GM11168 (cell line): ENCODE measurements around the gene PAPOLA.

ENCODE experiments used
- in situ Hi-C: fragments of 300-500 bp; cut with MboI; formaldehyde crosslinking; loops from one replicate; pipeline ENCODE4 v1.12.0; 2022; ENCODE audit warnings: low sequenced_read_pairs; ENCODE audit not compliant: unreplicated experiment

PAPOLA gene

GRCh38 chr14:96554315-96554910, 52.2 kb downstream of the PAPOLA start:
- in situ Hi-C loops, result no loop called here

GRCh38 chr14:96559571-96559970, 57.4 kb downstream of the PAPOLA start:
- in situ Hi-C loops, result no loop called here

- in situ Hi-C loops, result no loop called here
Observed at GRCh38 chr14:96564389-96564788, 62.2 kb downstream of the PAPOLA start.

- in situ Hi-C loops, result no loop called here
Observed at GRCh38 chr14:96565811-96566210, 63.6 kb downstream of the PAPOLA start.

GRCh38 chr14:96567289-96567899, 65.2 kb downstream of the PAPOLA start:
- in situ Hi-C loops, result no loop called here

GRCh38 chr14:96568621-96569020, 66.4 kb downstream of the PAPOLA start:
- in situ Hi-C loops, result no loop called here

GRCh38 chr14:96571311-96571710, 69.1 kb downstream of the PAPOLA start:
- in situ Hi-C loops, result no loop called here

- in situ Hi-C loops, result no loop called here
Observed at GRCh38 chr14:96573473-96574100, 71.4 kb downstream of the PAPOLA start.

- in situ Hi-C loops, result no loop called here
Observed at GRCh38 chr14:96574171-96574632, 72.0 kb downstream of the PAPOLA start.

GRCh38 chr14:96574633-96575632, 72.8 kb downstream of the PAPOLA start:
- in situ Hi-C loops, result no loop called here

GRCh38 chr14:96576359-96576758, 74.2 kb downstream of the PAPOLA start:
- in situ Hi-C loops, result no loop called here

- in situ Hi-C loops, result no loop called here
Observed at GRCh38 chr14:96576937-96577336, 74.8 kb downstream of the PAPOLA start.

GRCh38 chr14:96578619-96579018, 76.4 kb downstream of the PAPOLA start:
- in situ Hi-C loops, result no loop called here

GRCh38 chr14:96579358-96579757, 77.2 kb downstream of the PAPOLA start:
- in situ Hi-C loops, result no loop called here

- in situ Hi-C loops, result loop anchor here (10.0 kb wide), 1 partner anchor 165 kb away; no protein-coding TSS in a partner anchor
Observed at GRCh38 chr14:96579855-96580254, 77.7 kb downstream of the PAPOLA start.

GRCh38 chr14:96580566-96580965, 78.4 kb downstream of the PAPOLA start:
- in situ Hi-C loops, result loop anchor here (10.0 kb wide), 1 partner anchor 164 kb away; no protein-coding TSS in a partner anchor

- in situ Hi-C loops, result loop anchor here (10.0 kb wide), 1 partner anchor 164 kb away; no protein-coding TSS in a partner anchor
Observed at GRCh38 chr14:96581026-96581425, 78.8 kb downstream of the PAPOLA start.

- in situ Hi-C loops, result loop anchor here (10.0 kb wide), 1 partner anchor 163 kb away; no protein-coding TSS in a partner anchor
Observed at GRCh38 chr14:96581902-96582301, 79.7 kb downstream of the PAPOLA start.

- in situ Hi-C loops, result loop anchor here (10.0 kb wide), 1 partner anchor 162 kb away; no protein-coding TSS in a partner anchor
Observed at GRCh38 chr14:96582411-96582961, 80.3 kb downstream of the PAPOLA start.

- in situ Hi-C loops, result loop anchor here (10.0 kb wide), 1 partner anchor 162 kb away; no protein-coding TSS in a partner anchor
Observed at GRCh38 chr14:96582995-96583394, 80.8 kb downstream of the PAPOLA start.
